Osteoblast (primary cell): ENCODE results near the gene SLC10A6. TPM values are rescaled to one million over a fixed set of nuclear protein-coding genes. Genes with fewer than 3 reads are reported as not detected.

Experiments
- DNase-seq: peaks from one replicate; pipeline ENCODE4 v3.0.0; 2011; ENCODE audit warnings: low spot score, mixed read lengths; ENCODE audit not compliant: insufficient read length; ENCODE audit errors: missing footprints
- H2AFZ ChIP-seq: 2 replicates; pipeline ENCODE4 v1.6.0; 2011; ENCODE audit warnings: mild to moderate bottlenecking, low read length
- H3K27ac ChIP-seq: 2 replicates; pipeline ENCODE4 v1.5.1; 2011; ENCODE audit warnings: mild to moderate bottlenecking, low read depth, low read length, moderate library complexity
- H3K27me3 ChIP-seq: 2 replicates; pipeline ENCODE4 v1.6.0; 2012; ENCODE audit warnings: mild to moderate bottlenecking, control low read depth, inconsistent platforms, low read length, moderate library complexity; ENCODE audit not compliant: insufficient read depth
- H3K36me3 ChIP-seq: 2 replicates; pipeline ENCODE4 v1.5.1; 2011; ENCODE audit warnings: mild to moderate bottlenecking, low read length, control low read depth, moderate library complexity; ENCODE audit not compliant: insufficient read depth
- H3K4me1 ChIP-seq: 2 replicates; pipeline ENCODE4 v1.5.1; 2011; ENCODE audit warnings: mild to moderate bottlenecking, low read length, control low read depth, moderate library complexity; ENCODE audit not compliant: insufficient read depth
- H3K4me2 ChIP-seq: 2 replicates; pipeline ENCODE4 v1.6.0; 2011; ENCODE audit warnings: mild to moderate bottlenecking, low read length; ENCODE audit not compliant: insufficient read depth
- H3K4me3 ChIP-seq: fragments of 200-600 bp; sonication (generic); 3 replicates; pipeline ENCODE4 v1.5.1; 2012; ENCODE audit warnings: mild to moderate bottlenecking, low read length, inconsistent platforms; ENCODE audit not compliant: insufficient read depth
- H3K79me2 ChIP-seq: 2 replicates; pipeline ENCODE4 v1.6.0; 2012; ENCODE audit warnings: mild to moderate bottlenecking, low read length, control low read depth, inconsistent platforms; ENCODE audit not compliant: insufficient read depth
- H3K9me3 ChIP-seq: 2 replicates; pipeline ENCODE4 v1.5.1; 2011; ENCODE audit warnings: low read depth, low read length, control low read depth
- H4K20me1 ChIP-seq: 2 replicates; pipeline ENCODE4 v1.6.0; 2012; ENCODE audit warnings: mild to moderate bottlenecking, low read length, control low read depth; ENCODE audit not compliant: insufficient read depth
- total RNA-seq: library from RNA; depleted of rRNA; stranded (reverse); fragments of >200 nt; gene quantifications from 2 replicates; pipeline ENCODE4 v1.2.3, GENCODE V29; 2012
- TF ChIP-seq, protein P1 (sequence below): IDR thresholded peaks from 2 replicates; pipeline ENCODE4 v1.5.1; 2011; ENCODE audit warnings: mild to moderate bottlenecking, low read depth, low read length, moderate library complexity; ENCODE audit errors: extremely low read depth

Gene SLC10A6
- total RNA-seq, 1 donor = not detected

DNA sequence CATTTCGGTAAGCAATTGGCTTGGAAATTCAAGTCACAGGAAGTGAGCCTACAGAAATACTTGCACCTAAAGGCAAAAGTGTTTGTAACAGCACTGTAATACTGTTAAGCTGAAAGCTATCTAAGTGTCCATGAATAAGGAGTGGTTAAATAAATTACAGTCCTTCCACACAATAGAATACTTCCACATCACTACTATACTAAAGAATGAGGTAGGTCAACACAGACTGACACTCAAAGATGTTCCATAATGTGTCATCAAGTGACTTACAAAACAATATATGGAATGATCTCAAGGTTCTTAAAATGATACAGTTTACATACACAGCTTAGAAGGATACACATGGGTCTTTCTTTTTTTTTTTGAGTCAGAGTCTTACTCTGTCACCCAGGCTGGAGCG lies 27.0 kb downstream of the SLC10A6 start:
- no peaks in the 10 kb centered on the region for H3K79me2 ChIP-seq
- no peak overlapping the region for H2AFZ ChIP-seq
- DNase-seq = no peak
- no peaks in the 10 kb centered on the region for H3K27me3 ChIP-seq
- TF ChIP-seq, protein P1, sequence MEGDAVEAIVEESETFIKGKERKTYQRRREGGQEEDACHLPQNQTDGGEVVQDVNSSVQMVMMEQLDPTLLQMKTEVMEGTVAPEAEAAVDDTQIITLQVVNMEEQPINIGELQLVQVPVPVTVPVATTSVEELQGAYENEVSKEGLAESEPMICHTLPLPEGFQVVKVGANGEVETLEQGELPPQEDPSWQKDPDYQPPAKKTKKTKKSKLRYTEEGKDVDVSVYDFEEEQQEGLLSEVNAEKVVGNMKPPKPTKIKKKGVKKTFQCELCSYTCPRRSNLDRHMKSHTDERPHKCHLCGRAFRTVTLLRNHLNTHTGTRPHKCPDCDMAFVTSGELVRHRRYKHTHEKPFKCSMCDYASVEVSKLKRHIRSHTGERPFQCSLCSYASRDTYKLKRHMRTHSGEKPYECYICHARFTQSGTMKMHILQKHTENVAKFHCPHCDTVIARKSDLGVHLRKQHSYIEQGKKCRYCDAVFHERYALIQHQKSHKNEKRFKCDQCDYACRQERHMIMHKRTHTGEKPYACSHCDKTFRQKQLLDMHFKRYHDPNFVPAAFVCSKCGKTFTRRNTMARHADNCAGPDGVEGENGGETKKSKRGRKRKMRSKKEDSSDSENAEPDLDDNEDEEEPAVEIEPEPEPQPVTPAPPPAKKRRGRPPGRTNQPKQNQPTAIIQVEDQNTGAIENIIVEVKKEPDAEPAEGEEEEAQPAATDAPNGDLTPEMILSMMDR = no peak
- no peaks in the 10 kb centered on the region for H3K36me3 ChIP-seq
- no peaks in the 10 kb centered on the region for H3K9me3 ChIP-seq
- no peaks in the 10 kb centered on the region for H4K20me1 ChIP-seq
- H3K4me3 ChIP-seq = no peak overlapping the region
- H3K4me1 ChIP-seq = no peaks in the 10 kb centered on the region
- H3K4me2 ChIP-seq = no peak overlapping the region
- no peak overlapping the region for H3K27ac ChIP-seq

DNA sequence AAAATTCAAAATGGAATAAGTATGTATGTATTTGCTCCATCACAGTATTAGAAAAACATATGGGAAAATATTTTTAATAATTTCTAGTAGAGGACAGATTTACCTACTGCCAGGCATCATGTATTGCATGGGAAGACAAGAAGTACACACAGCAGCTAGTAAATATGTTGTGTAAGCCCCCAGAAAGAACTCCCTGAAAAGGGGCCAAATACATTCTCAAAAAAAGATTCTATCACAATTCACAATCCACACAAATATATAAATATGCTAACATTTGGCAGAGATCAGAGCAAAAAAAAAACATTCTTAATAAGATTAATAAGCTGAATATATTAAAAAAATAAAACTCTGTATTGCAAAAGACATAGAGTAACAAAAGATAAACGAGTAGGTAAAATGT lies 28.0 kb downstream of the SLC10A6 start:
- Histone ChIP-seq H3K79me2 (no peaks in the 10 kb centered on the region), H3K4me3 (no peak overlapping the region), H3K9me3 (no peaks in the 10 kb centered on the region), H3K27ac (no peak overlapping the region), H2AFZ (no peak overlapping the region), H3K27me3 (no peaks in the 10 kb centered on the region), H4K20me1 (no peaks in the 10 kb centered on the region), H3K36me3 (no peaks in the 10 kb centered on the region), H3K4me2 (no peak overlapping the region), H3K4me1 (no peaks in the 10 kb centered on the region)
- TF ChIP-seq, protein P1 = no peak
- DNase-seq = no peak

DNA sequence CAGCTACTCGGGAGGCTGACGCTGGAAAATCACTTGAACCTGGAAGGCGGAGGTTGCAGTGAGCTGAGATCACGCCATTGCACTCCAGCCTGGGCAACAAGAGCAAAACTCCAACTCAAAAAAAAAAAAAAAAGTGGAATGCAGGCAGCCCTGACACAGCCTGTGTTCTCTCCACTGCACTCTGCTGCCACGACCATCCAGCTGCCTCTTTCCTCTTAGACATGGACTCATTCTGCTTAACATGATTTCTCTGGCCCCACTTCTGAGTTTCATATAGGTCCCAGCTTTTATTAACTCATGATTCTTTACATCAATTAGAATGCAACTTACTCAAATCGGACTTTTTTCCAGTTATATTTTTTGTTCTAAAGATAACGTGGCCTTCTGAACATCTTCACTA lies 29.6 kb downstream of the SLC10A6 start:
- no peaks in the 10 kb centered on the region for H3K27me3 ChIP-seq
- H3K27ac ChIP-seq = no peak overlapping the region
- H4K20me1 ChIP-seq = no peaks in the 10 kb centered on the region
- no peaks in the 10 kb centered on the region for H3K4me1 ChIP-seq
- TF ChIP-seq, protein P1 = no peak
- no peak overlapping the region for H3K4me3 ChIP-seq
- H3K36me3 ChIP-seq = peaks cover 13% of the 10 kb centered on the region
- no peak overlapping the region for H2AFZ ChIP-seq
- DNase-seq = no peak
- peaks cover 5% of the 10 kb centered on the region for H3K9me3 ChIP-seq
- no peaks in the 10 kb centered on the region for H3K79me2 ChIP-seq
- no peak overlapping the region for H3K4me2 ChIP-seq

DNA sequence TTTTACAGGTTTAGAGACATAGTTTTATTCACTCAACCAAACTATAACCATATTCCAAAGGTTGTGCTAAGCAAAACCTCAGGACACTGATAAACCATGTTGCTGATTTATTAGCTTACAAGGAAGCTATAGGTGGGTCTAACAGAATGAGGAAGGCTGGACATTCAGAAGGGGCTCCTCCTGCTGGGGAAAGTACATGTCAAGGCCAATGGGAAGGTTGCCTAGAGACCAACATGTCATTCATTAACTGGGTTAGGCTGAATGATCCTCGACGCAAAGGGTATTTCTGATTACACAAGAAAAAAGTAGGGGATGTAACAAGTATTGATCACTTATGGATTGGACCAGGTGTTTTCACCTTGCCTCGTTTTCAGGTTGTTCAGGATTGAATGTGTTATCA lies 30.3 kb downstream of the SLC10A6 start:
- H4K20me1 ChIP-seq = no peaks in the 10 kb centered on the region
- peak; percentile 58 for DNase-seq
- no peaks in the 10 kb centered on the region for H3K4me1 ChIP-seq
- H3K4me3 ChIP-seq = no peak overlapping the region
- H3K27ac ChIP-seq = no peak overlapping the region
- peaks cover 17% of the 10 kb centered on the region for H3K36me3 ChIP-seq
- no peaks in the 10 kb centered on the region for H3K27me3 ChIP-seq
- H3K9me3 ChIP-seq = peaks cover 5% of the 10 kb centered on the region
- H3K79me2 ChIP-seq = no peaks in the 10 kb centered on the region
- no peak overlapping the region for H3K4me2 ChIP-seq
- H2AFZ ChIP-seq = no peak overlapping the region
- TF ChIP-seq, protein P1 = no peak
